Calu3 (cell line): ENCODE results near the gene MPIG6B. TPM values are rescaled to one million over a fixed set of nuclear protein-coding genes. Genes with fewer than 3 reads are reported as not detected.

Experiments
- BruUV-seq: library from RNA; stranded (reverse); fragments of 400-500 nt; replicated peaks from 2 replicates; lab custom pipeline; 2021; lab: Mats Ljungman, UMichigan
- CTCF ChIA-PET: fragments of 300-600 bp; sonication (Branson Sonifier 250); formaldehyde crosslinking; loops from one replicate; lab custom pipeline; 2022; ENCODE audit warnings: antibody characterized with exemption; lab: Charles Lee
- DNase-seq: peaks from one replicate; pipeline ENCODE4 v3.0.0; 2022
- H3K27ac Mint-ChIP-seq: one replicate; pipeline ENCODE4 v1.8.0; 2022; ENCODE audit warnings: mixed read lengths; ENCODE audit not compliant: unreplicated experiment
- H3K27me3 Mint-ChIP-seq: one replicate; pipeline ENCODE4 v1.8.0; 2022; ENCODE audit warnings: mixed read lengths; ENCODE audit not compliant: unreplicated experiment
- H3K36me3 Mint-ChIP-seq: one replicate; pipeline ENCODE4 v1.8.0; 2022; ENCODE audit warnings: mild to moderate bottlenecking, moderate library complexity, mixed read lengths; ENCODE audit not compliant: insufficient read depth, unreplicated experiment
- H3K4me1 Mint-ChIP-seq: one replicate; pipeline ENCODE4 v1.8.0; 2022; ENCODE audit warnings: mild to moderate bottlenecking, low read depth, mixed read lengths; ENCODE audit not compliant: unreplicated experiment
- H3K4me3 Mint-ChIP-seq: one replicate; pipeline ENCODE4 v1.8.0; 2022; ENCODE audit warnings: mild to moderate bottlenecking, low read depth, moderate library complexity, mixed read lengths; ENCODE audit not compliant: unreplicated experiment
- H3K9me3 Mint-ChIP-seq: one replicate; pipeline ENCODE4 v1.8.0; 2022; ENCODE audit warnings: low read depth, mixed read lengths; ENCODE audit not compliant: unreplicated experiment
- CTCF ChIP-seq: fragments of 200-600 bp; IDR thresholded peaks from one replicate; pipeline ENCODE4 v1.8.0; 2022; ENCODE audit warnings: antibody characterized with exemption; ENCODE audit not compliant: unreplicated experiment
- intact Hi-C: fragments of 100-400 bp; cut with micrococcal nuclease; formaldehyde crosslinking; loops from one replicate; pipeline ENCODE4 v1.10.0; 2022; ENCODE audit not compliant: unreplicated experiment
- total RNA-seq: library from RNA; stranded (reverse); gene quantifications from 2 replicates; pipeline ENCODE4 v1.2.3, GENCODE V29; 2022

The MPIG6B gene
- total RNA-seq, 1 experiment from 2014 or later = not detected

GRCh38 chr6:31728767-31729514, 5.8 kb downstream of the MPIG6B start, which contains the start of gene DDAH2:
TSS of gene DDAH2 (minus strand) at chr6:31729299. CDS start at chr6:31729161, 138 bp downstream.
- peak; percentile 95 for TF ChIP-seq CTCF
- Mint-ChIP-seq H3K27ac (peak within 1 kb of the TSS; percentile 92), H3K36me3 (peaks cover 63% of the 10 kb centered on the region), H3K4me3 (peak within 1 kb of the TSS; percentile 89), H3K9me3 (no peaks in the 10 kb centered on the region), H3K4me1 (peaks cover 28% of the 10 kb centered on the region), H3K27me3 (no peaks in the 10 kb centered on the region)
- no TSS peak for BruUV-seq
- CTCF ChIA-PET = interaction anchor here (0.6 to 2.3 kb wide), 12 partner anchors 10 to 223 kb away, joined by 3 to 51 read pairs (median 6); partner anchors contain the start of genes ABHD16A, HSPA1B, LSM2 and LY6G6D
- no peak for DNase-seq
- intact Hi-C loops = loop anchor here (1.0 kb wide), 2 partner anchors 9 to 40 kb away; no protein-coding TSS in a partner anchor

GRCh38 chr6:31729515-31729978, 6.4 kb downstream of the MPIG6B start:
- intact Hi-C loops = loop anchor here (1.0 kb wide), 2 partner anchors 9 to 40 kb away; no protein-coding TSS in a partner anchor
- peak overlapping the region; percentile 92 for H3K27ac Mint-ChIP-seq
- H3K4me1 Mint-ChIP-seq = peaks cover 29% of the 10 kb centered on the region
- no TSS peak for BruUV-seq
- peak; percentile 98 for DNase-seq
- no peaks in the 10 kb centered on the region for H3K9me3 Mint-ChIP-seq
- CTCF ChIA-PET = interaction anchor here (0.6 to 2.3 kb wide), 15 partner anchors 10 to 223 kb away, joined by 3 to 51 read pairs (median 5); partner anchors contain the start of genes ABHD16A, HSPA1B, LSM2 and LY6G6D
- H3K27me3 Mint-ChIP-seq = no peaks in the 10 kb centered on the region
- H3K4me3 Mint-ChIP-seq = peak overlapping the region; percentile 89
- peaks cover 67% of the 10 kb centered on the region for H3K36me3 Mint-ChIP-seq
- TF ChIP-seq CTCF = no peak

- peak; percentile 93 for DNase-seq
- intact Hi-C loops = loop anchor here (1.0 kb wide), 2 partner anchors 8 to 39 kb away; no protein-coding TSS in a partner anchor
- no TSS peak for BruUV-seq
- CTCF ChIA-PET = interaction anchor here (0.6 to 2.3 kb wide), 15 partner anchors 9 to 222 kb away, joined by 3 to 51 read pairs (median 5); partner anchors contain the start of genes ABHD16A, HSPA1B, LSM2 and LY6G6D
- Mint-ChIP-seq H3K9me3 (no peaks in the 10 kb centered on the region), H3K27ac (peak overlapping the region; percentile 92), H3K4me3 (peak overlapping the region; percentile 89), H3K4me1 (peaks cover 29% of the 10 kb centered on the region), H3K27me3 (no peaks in the 10 kb centered on the region), H3K36me3 (peaks cover 73% of the 10 kb centered on the region)
- TF ChIP-seq CTCF = no peak
These were observed 6.9 kb downstream of the MPIG6B start for GRCh38 chr6:31729979-31730630.

- Mint-ChIP-seq H3K4me1 (peaks cover 29% of the 10 kb centered on the region), H3K4me3 (peak overlapping the region; percentile 89), H3K9me3 (no peaks in the 10 kb centered on the region), H3K36me3 (peaks cover 78% of the 10 kb centered on the region), H3K27me3 (no peaks in the 10 kb centered on the region), H3K27ac (peak overlapping the region; percentile 92)
- intact Hi-C loops = no loop called here
- CTCF ChIA-PET = interaction anchor here (1.2 to 2.3 kb wide), 6 partner anchors 9 to 44 kb away, joined by 6 to 51 read pairs (median 8); partner anchors contain the start of genes ABHD16A, LY6G6D and MSH5
- no peak for TF ChIP-seq CTCF
- no peak for DNase-seq
- no TSS peak for BruUV-seq
These were observed 7.5 kb downstream of the MPIG6B start for GRCh38 chr6:31730631-31731086.
